Measurements from ENCODE around the gene NEK6. TPM values are rescaled to one million over a fixed set of nuclear protein-coding genes. Genes with fewer than 3 reads are reported as not detected.

The NEK6 gene
- total and polyA plus RNA-seq, 11 donors: 1.8 to 42.4 (median 6.4) TPM

- peaks cover 0 to 84% (median 39%) of the 10 kb centered on the region in 12 donors for H3K4me1 ChIP-seq
- TF ChIP-seq CTCF (IDR thresholded peaks at IDR 0.05): no peak
- TF ChIP-seq POLR2A (IDR thresholded peaks at IDR 0.05): no peak
- WGBS, 4 donors: 79 to 90% (median 83%) methylated on average over 12 of the region's 12 CpGs
- intact Hi-C loops (cut with DNase I): loop anchor here in 5 of 10 donors (5.0 to 10.0 kb wide), 2 partner anchors 268 to 270 kb away; no protein-coding TSS in a partner anchor
- DNase-seq: peak in 3 of 5 donors; percentile 49 to 66 (median 62)
- no peak overlapping the region for H3K4me3 ChIP-seq
- H3K9me3 ChIP-seq: no peaks in the 10 kb centered on the region
- H3K27me3 ChIP-seq: no peaks in the 10 kb centered on the region
- peaks cover 0 to 39% (median 18%) of the 10 kb centered on the region in 9 donors for H3K36me3 ChIP-seq
- H3K27ac ChIP-seq: no peak overlapping the region
- ATAC-seq: peak in 3 of 4 donors; percentile 40 to 53 (median 46)
These were observed 134.6 kb downstream of the NEK6 start for GRCh38 chr9:124392254-124392870.

- WGBS, 4 donors: 68 to 78% (median 76%) methylated on average over 9 of the region's 9 CpGs
- intact Hi-C loops (cut with DNase I): loop anchor here in 5 of 10 donors (5.0 to 10.0 kb wide), 2 partner anchors 268 to 271 kb away; no protein-coding TSS in a partner anchor
- Histone ChIP-seq H3K4me1 (peaks cover 0 to 79% (median 38%) of the 10 kb centered on the region in 12 donors), H3K36me3 (peaks cover 0 to 43% (median 18%) of the 10 kb centered on the region in 9 donors), H3K4me3 (no peak overlapping the region), H3K9me3 (no peaks in the 10 kb centered on the region), H3K27ac (no peak overlapping the region), H3K27me3 (no peaks in the 10 kb centered on the region)
- TF ChIP-seq POLR2A (IDR thresholded peaks at IDR 0.05) (no peak), CTCF (IDR thresholded peaks at IDR 0.05) (peak in 1 of 12 donors; percentile 12)
- ATAC-seq (no peak), DNase-seq (no peak)
These were observed 135.2 kb downstream of the NEK6 start for GRCh38 chr9:124392871-124393460.

- no peak for DNase-seq
- WGBS, 4 donors: 73 to 89% (median 76%) methylated on average over 2 of the region's 2 CpGs
- TF ChIP-seq POLR2A (IDR thresholded peaks at IDR 0.05): no peak
- no peak for TF ChIP-seq CTCF (IDR thresholded peaks at IDR 0.05)
- intact Hi-C loops (cut with DNase I): loop anchor here in 5 of 10 donors (5.0 to 10.0 kb wide), 2 partner anchors 269 to 272 kb away; no protein-coding TSS in a partner anchor
- H3K4me3 ChIP-seq: no peak overlapping the region
- ATAC-seq: no peak
- peak overlapping the region in 1 of 12 donors; percentile 6 for H3K27ac ChIP-seq
- peaks cover 0 to 43% (median 18%) of the 10 kb centered on the region in 9 donors for H3K36me3 ChIP-seq
- H3K27me3 ChIP-seq: no peaks in the 10 kb centered on the region
- H3K4me1 ChIP-seq: peaks cover 0 to 68% (median 30%) of the 10 kb centered on the region in 12 donors
- H3K9me3 ChIP-seq: no peaks in the 10 kb centered on the region
These were observed 136.4 kb downstream of the NEK6 start for GRCh38 chr9:124394167-124394566.

GRCh38 chr9:124394596-124394995 lies 136.8 kb downstream of the NEK6 start:
- Histone ChIP-seq H3K4me1 (peaks cover 0 to 67% (median 28%) of the 10 kb centered on the region in 12 donors), H3K27me3 (no peaks in the 10 kb centered on the region), H3K36me3 (peaks cover 0 to 43% (median 18%) of the 10 kb centered on the region in 9 donors), H3K27ac (peak overlapping the region in 1 of 12 donors; percentile 6), H3K4me3 (no peak overlapping the region), H3K9me3 (no peaks in the 10 kb centered on the region)
- ATAC-seq (no peak), DNase-seq (no peak)
- TF ChIP-seq CTCF (IDR thresholded peaks at IDR 0.05) (peak in 1 of 12 donors; percentile 6), POLR2A (IDR thresholded peaks at IDR 0.05) (no peak)
- 76 to 85% (median 81%) methylated on average over 3 of the region's 3 CpGs for WGBS, 4 donors
- intact Hi-C loops (cut with DNase I): loop anchor here in 5 of 10 donors (5.0 to 10.0 kb wide), 2 partner anchors 270 to 272 kb away; no protein-coding TSS in a partner anchor
